Myocyte (in vitro differentiated cells): ENCODE data around the gene LRRTM1. TPM values are rescaled to one million over a fixed set of nuclear protein-coding genes. Genes with fewer than 3 reads are reported as not detected.

Source experiments
- DNase-seq: peaks from one replicate; pipeline ENCODE4 v3.0.0-alpha.2; 2012; ENCODE audit warnings: low read depth
- total RNA-seq: library from RNA; depleted of rRNA; stranded (reverse); fragments of >200 nt; gene quantifications from 2 replicates; pipeline ENCODE4 v1.2.3, GENCODE V29; 2014

LRRTM1 gene
- total RNA-seq, 1 donor from 2014 or later: not detected

DNA sequence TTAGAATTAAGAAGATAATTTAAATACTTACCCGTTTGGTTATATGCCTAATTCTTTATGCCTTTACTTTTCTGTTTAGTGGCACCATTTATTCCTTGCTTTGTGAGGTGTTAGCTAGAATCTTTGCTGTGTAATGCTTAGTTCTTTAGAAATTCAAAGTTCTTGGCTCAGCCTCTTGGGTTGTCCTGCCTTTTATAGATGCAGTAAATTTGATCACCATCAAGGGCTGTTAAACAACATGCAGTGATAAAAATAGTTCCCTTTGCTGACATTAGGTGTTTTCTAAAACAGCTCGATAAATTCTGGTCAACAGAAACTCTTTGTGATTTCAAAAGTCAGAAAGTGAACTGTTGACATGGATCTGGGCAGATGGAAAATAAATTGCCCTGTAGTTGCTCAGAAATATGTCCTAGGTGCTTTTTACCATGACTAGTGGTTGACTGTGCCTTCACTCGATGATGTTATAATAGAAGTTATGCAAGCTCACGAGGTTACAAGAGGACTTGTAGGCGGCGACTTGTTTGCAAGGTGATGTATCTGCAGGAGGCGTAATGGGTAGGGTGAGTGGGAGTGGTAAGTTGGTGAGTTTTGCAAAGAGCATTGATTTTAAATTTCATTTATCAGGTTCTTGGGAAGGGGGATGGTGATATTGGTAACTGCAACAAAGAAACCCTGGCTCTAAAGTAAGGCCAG, 52.1 kb downstream of the LRRTM1 start:
- no peak for DNase-seq
